Lower leg skin (tissue), 4 donors: ENCODE results near the gene CISH. TPM values are rescaled to one million over a fixed set of nuclear protein-coding genes. Genes with fewer than 3 reads are reported as not detected.

ENCODE experiments used
- DNase-seq, 2 donors: peaks; one replicate each; pipeline ENCODE4 v3.0.0-alpha.2; 2019; ENCODE audit warnings: low spot score in 2 of 2
- H3K4me3 ChIP-seq: fragments of 200-600 bp; sonication (generic); 2 replicates; pipeline ENCODE4 v1.5.1; 2017; ENCODE audit warnings: mild to moderate bottlenecking, low read depth; ENCODE audit not compliant: poor library complexity, severe bottlenecking
- POLR2A ChIP-seq, 2 donors: fragments of 450-650 bp; IDR thresholded peaks; one replicate each; pipeline ENCODE4 v1.6.1; 2016 to 2017; ENCODE audit warnings: antibody characterized with exemption in 2 of 2, mild to moderate bottlenecking in 1 of 2, moderate library complexity in 1 of 2
- WGBS, 2 donors: methylation state at CpG; one replicate each; pipeline ENCODE4 v1.1.5; 2018; 5-methylcytosine and 5-hydroxymethylcytosine counted together
- intact Hi-C: fragments of 100-400 bp; cut with DNase I; formaldehyde crosslinking; loops from one replicate; pipeline ENCODE4 v1.15.0; 2023; ENCODE audit warnings: low total_unique reads
- total RNA-seq, 4 donors: library from RNA; depleted of rRNA; stranded (reverse); fragments of >200 nt; gene quantifications; one replicate each; pipeline ENCODE4 v1.1.0, GENCODE V29; 2016
- TF ChIP-seq, protein P1 (sequence below), 3 donors: fragments of 450-650 bp; IDR thresholded peaks; one replicate each; pipeline ENCODE4 v1.5.1; 2016; ENCODE audit warnings: antibody characterized with exemption in 3 of 3, mild to moderate bottlenecking in 3 of 3, moderate library complexity in 2 of 3

CISH gene
- total RNA-seq, 4 donors from 2014 or later, result 10.4 to 14.5 (median 12.9) TPM

GRCh38 chr3:50610992-50611463 is 546 bp downstream of the CISH start:
- no peak for DNase-seq
- intact Hi-C loops, result no loop called here
- peak overlapping the region; percentile 57 for H3K4me3 ChIP-seq
- WGBS, 2 donors, result 7% methylated on average over 10 of the region's 10 CpGs
- TF ChIP-seq, protein P1, sequence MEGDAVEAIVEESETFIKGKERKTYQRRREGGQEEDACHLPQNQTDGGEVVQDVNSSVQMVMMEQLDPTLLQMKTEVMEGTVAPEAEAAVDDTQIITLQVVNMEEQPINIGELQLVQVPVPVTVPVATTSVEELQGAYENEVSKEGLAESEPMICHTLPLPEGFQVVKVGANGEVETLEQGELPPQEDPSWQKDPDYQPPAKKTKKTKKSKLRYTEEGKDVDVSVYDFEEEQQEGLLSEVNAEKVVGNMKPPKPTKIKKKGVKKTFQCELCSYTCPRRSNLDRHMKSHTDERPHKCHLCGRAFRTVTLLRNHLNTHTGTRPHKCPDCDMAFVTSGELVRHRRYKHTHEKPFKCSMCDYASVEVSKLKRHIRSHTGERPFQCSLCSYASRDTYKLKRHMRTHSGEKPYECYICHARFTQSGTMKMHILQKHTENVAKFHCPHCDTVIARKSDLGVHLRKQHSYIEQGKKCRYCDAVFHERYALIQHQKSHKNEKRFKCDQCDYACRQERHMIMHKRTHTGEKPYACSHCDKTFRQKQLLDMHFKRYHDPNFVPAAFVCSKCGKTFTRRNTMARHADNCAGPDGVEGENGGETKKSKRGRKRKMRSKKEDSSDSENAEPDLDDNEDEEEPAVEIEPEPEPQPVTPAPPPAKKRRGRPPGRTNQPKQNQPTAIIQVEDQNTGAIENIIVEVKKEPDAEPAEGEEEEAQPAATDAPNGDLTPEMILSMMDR (IDR thresholded peaks at IDR 0.05), result no peak
- no peak for TF ChIP-seq POLR2A (IDR thresholded peaks at IDR 0.05)

- TF ChIP-seq POLR2A (IDR thresholded peaks at IDR 0.05), result no peak
- TF ChIP-seq, protein P1 (IDR thresholded peaks at IDR 0.05), result no peak
- peak overlapping the region; percentile 57 for H3K4me3 ChIP-seq
- WGBS, 2 donors, result 66 to 75% methylated on average over 6 of the region's 6 CpGs
- DNase-seq, result no peak
- intact Hi-C loops, result no loop called here
Measured at GRCh38 chr3:50610181-50610971, 1.2 kb downstream of the CISH start.

DNA sequence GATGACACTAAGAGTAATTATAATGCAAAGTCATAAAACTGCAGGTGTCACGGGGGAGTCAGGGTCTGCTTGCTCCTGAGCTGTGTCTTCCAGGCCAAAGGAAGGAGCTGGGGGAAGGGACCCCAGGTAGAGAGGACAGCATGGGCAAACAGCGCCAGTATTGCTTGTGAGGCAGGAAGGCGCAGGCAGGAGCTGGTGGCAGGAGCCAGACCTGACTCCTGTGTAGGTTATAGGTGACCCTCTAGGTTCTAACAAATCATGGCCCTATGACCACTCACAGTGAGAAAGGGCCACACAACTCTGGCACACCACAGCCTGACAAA is 1.9 kb downstream of the CISH start:
- TF ChIP-seq, protein P1 (IDR thresholded peaks at IDR 0.05), result no peak
- TF ChIP-seq POLR2A (IDR thresholded peaks at IDR 0.05), result no peak
- intact Hi-C loops, result no loop called here
- 77 to 84% methylated on average over 3 of the region's 3 CpGs for WGBS, 2 donors
- H3K4me3 ChIP-seq, result no peak overlapping the region
- no peak for DNase-seq

- 77 to 91% methylated on average over 5 of the region's 5 CpGs for WGBS, 2 donors
- DNase-seq, result no peak
- no peak for TF ChIP-seq POLR2A (IDR thresholded peaks at IDR 0.05)
- TF ChIP-seq, protein P1 (IDR thresholded peaks at IDR 0.05), result no peak
- no peak overlapping the region for H3K4me3 ChIP-seq
- intact Hi-C loops, result no loop called here
Measured at GRCh38 chr3:50609071-50609762, 2.4 kb downstream of the CISH start.

DNA sequence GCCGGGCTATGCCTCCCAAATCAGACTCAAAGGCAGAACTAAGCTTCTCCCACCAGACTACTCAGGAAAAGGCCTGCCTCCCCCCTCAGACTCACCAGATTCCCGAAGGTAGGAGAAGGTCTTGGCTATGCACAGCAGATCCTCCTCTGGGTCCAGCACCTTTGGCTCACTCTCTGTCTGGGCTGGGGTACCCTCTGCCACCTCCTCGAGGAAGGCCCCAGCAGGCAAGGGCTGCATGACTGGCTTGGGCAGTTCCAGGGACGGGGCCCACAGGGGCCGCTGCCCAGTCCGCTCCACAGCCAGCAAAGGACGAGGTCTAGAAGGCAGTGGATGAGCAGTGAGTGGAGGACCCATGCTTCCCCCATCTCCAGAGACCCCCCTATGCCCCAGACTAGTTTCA is 3.3 kb downstream of the CISH start:
- 74 to 92% methylated on average over 4 to 6 of the region's 7 CpGs for WGBS, 2 donors
- TF ChIP-seq, protein P1 (IDR thresholded peaks at IDR 0.05), result no peak
- TF ChIP-seq POLR2A (IDR thresholded peaks at IDR 0.05), result no peak
- DNase-seq, result no peak
- H3K4me3 ChIP-seq, result no peak overlapping the region
- intact Hi-C loops, result no loop called here
